Sciatic nerve (tissue), 2 donors: Measurements from ENCODE around the gene MMP1. TPM values are rescaled to one million over a fixed set of nuclear protein-coding genes. Genes with fewer than 3 reads are reported as not detected.

Experiments used
- ATAC-seq: fragments of 200-7000 bp; cut with Tn5 transposase; one replicate; pipeline ENCODE4 v1.9.1; 2020; ENCODE audit warnings: mild to moderate bottlenecking, moderate library complexity
- DNase-seq: peaks from one replicate; pipeline ENCODE4 v3.0.0-alpha.2; 2020; ENCODE audit warnings: low spot score
- intact Hi-C: fragments of 100-400 bp; cut with DNase I; formaldehyde crosslinking; loops from one replicate; pipeline ENCODE4 v1.14.2; 2022
- total RNA-seq: library from RNA; stranded (reverse); fragmentation: NEBNext Ultra II Directional; extraction: Animal tissue kit (Norgen Biotek cat#: 25700); gene quantifications from one replicate; pipeline ENCODE4 v1.2.1, GENCODE V29; 2021
- donor health status: DM: no; HTN: no; CAD: no.
- donor health status: DM: no; HTN: no; CAD: no.

Gene MMP1
- total RNA-seq, 1 donor from 2014 or later = 0.22 TPM

GRCh38 chr11:102810950-102811660 is 13.1 kb upstream of the MMP1 start:
- DNase-seq = no peak
- no peak for ATAC-seq
- intact Hi-C loops = no loop called here

DNA sequence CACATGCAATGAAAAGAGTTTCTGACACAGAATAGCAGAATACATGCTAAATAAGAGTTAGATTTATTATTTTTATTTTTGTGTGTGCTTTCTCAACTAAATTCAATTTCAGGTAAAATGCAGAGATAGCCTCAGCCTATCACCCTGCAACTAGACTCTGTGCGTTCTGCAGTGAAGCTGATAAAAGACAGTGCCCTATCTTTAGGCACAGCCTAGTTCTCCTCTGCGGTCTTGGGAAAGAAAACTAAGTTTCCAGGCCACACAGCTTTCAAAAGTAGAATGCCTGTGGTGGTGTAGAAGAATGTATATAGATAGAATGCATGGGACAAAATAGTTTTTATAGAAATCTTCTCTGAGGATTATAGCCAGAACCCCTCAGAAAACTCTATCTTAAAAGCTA is 12.0 kb upstream of the MMP1 start:
- intact Hi-C loops = no loop called here
- DNase-seq = no peak

GRCh38 chr11:102807921-102808320 is 10.0 kb upstream of the MMP1 start:
- ATAC-seq = peak; percentile 15
- no peak for DNase-seq
- intact Hi-C loops = no loop called here

More for the DNA sequence above, 12.0 kb upstream of the MMP1 start:
- ATAC-seq = no peak

DNA sequence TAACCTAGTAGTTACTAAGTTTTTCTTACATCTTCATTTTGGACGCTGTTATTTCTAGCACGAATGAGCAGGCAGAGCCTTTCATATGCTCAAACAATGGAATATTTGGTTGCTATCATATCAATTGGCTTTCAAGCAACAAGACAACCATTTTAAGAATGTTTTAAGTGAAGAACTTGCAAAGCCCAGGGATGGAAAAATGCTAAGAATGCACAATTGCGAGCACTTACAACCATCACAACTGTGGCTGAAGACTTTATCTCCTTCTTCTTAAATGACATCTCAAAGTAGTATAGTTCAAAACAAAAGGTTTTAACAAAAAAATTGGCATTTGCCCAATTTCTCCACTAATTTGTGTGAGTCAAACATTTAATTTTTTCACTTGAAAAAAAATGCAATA is 8.3 kb upstream of the MMP1 start:
- DNase-seq = no peak
- ATAC-seq = no peak
- intact Hi-C loops = no loop called here

- intact Hi-C loops = no loop called here
- ATAC-seq (no peak), DNase-seq (no peak)
Observed at GRCh38 chr11:102802341-102802740, 4.4 kb upstream of the MMP1 start.

DNA sequence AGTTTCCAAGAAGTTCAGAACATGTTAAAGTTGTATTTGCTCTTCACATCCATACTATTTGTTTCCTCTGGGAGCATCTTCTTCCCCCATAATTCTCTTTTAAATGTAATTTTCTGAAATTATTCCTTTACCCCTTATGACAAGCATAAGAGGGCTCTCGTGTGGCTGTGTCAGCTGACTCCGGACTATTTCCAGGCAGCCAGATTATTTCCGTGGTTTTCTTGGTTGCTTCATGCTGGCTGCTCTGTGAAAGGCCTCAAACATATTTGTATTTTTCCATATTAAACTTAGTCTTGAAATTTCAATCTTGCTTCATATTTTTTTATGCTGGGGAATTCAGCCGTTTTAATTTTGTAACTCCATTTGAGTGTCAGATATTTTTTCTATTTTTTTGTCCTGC is 2.8 kb upstream of the MMP1 start:
- ATAC-seq (no peak), DNase-seq (no peak)

GRCh38 chr11:102799681-102800340 is 1.9 kb upstream of the MMP1 start:
- DNase-seq (no peak), ATAC-seq (no peak)

More for the DNA sequence above, 2.8 kb upstream of the MMP1 start:
- intact Hi-C loops = no loop called here

DNA sequence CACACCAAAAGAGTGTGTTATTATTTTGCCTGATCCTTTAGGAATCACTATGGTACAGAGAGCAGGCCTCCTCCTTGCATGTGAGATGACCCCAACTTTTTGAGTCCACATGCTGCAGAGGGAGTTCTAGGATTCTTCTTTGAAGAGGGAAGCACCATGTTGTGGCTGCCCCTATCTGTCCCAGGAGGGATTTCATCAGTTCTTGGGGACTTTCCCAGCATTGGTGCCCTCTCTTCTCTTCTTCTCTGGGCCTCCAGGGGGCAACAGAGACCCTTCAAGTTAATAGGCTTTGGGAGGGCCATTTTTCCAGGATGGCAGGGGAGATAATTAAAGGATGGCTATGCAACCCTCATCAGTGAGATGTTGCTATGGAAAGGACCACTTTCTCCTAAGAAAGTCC is 3.6 kb downstream of the MMP1 start:
- intact Hi-C loops = no loop called here
- DNase-seq (no peak), ATAC-seq (no peak)

More at GRCh38 chr11:102799681-102800340, 1.9 kb upstream of the MMP1 start:
- intact Hi-C loops = no loop called here

DNA sequence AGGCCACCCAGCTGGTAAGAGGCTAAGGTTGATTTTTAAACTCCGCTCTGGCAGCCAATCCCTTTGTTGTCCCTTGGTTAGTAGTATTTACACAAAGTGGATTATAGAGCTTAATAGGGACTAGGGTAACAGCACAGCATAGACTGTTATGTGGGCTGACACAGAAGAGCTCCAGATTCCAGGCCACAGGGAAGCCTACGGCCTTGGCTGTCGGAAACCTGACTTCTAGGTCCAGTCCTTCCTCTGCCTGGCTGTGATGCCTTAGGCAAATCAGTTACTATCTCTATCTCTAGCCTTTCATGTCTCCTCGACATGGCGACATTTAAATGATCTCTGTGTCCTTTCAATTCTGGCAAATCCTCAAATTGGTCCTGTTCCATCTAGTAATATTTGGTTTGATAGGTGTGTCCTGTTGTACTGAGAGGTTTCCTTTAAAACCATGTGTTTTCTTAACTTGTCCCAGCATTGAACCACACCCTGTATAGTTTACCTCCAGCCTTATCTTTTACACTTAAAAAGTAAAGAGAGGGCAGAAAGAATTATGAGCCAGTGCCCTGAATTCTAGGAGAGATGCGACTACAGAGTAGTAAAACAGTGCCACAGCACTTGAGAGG is 4.2 kb downstream of the MMP1 start:
- no peak for DNase-seq
- ATAC-seq = no peak
- intact Hi-C loops = no loop called here

DNA sequence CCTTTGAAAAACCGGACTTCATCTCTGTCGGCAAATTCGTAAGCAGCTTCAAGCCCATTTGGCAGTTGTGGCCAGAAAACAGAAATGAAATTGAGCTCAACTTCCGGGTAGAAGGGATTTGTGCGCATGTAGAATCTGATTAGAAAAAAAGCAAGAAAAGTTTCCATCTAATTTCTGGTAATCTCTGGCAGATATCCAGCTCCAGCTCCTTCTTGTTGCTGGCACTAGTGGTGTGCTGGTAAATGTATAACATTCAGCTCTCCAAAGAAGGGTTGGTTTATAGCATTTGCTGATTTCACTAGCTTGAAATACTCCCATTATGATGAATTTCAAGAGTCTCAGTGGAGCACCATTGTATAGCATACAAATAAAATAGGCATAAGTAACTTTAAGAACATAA is 5.4 kb downstream of the MMP1 start:
- intact Hi-C loops = no loop called here
- DNase-seq (no peak), ATAC-seq (no peak)

DNA sequence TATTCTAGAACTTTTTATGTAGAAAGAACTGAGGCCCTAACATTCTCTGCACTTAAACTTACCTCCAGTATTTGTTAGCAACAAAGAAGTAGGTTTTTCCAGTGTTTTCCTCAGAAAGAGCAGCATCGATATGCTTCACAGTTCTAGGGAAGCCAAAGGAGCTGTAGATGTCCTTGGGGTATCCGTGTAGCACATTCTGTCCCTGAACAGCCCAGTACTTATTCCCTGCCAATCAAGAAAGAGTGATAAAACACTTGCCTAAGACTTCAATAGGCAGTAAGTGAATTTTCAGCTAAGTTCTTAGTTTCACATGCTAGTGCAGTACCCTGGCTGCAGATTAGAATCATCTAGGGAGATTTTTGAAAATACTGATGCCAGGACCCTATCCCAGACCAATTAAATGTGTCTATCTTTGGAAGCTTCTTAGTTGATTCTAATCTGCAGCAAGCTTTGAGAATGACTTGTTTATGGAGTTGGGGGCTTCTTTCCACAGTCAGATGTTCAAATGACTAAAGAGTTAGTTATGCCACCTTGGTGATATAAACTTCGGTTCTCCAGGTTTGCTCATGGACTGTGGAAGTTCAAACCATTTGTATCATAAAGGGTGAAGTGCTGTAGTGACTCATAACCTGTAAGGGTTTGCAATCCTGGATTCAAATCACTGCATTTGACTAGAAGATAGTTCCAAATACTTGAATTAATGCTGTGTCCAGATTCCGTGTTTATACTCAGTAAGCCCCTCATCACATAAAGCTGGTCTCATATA is 6.5 kb downstream of the MMP1 start:
- intact Hi-C loops = no loop called here
- DNase-seq = no peak
- ATAC-seq = no peak

DNA sequence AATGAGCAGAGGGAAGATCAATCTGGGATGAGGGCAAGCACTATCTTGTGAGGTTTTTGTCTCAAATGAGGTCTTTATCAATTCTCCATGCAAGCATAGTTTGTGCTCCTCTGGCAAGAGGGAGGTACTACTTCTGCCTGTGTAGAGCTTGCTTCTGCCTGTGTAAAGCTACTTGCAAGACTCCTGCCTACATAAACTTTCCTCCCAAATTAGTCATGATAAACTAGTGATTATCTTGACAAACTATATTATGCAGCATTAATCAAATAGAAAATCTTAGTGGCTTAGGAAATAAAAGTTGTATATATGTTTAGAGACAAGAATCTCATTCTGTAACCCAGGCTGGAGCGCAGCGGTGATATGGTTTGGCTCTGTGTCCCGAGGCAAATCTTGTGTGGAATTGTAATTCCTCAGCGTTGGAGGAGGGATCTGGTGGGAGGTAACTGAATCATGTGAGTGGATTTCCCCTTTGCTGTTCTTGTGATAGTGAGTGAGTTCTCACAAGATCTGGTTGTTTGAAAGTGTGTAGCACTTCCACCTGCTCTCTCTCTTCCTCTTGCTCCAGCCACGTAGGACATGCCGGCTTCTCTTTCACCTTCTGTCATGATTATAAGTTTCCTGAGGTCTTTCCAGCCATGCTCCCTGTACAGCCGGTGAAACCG is 9.5 kb downstream of the MMP1 start:
- intact Hi-C loops = no loop called here
- DNase-seq (no peak), ATAC-seq (no peak)

GRCh38 chr11:102784380-102784779 is 13.6 kb downstream of the MMP1 start:
- ATAC-seq = no peak

GRCh38 chr11:102783720-102784119 is 14.2 kb downstream of the MMP1 start:
- intact Hi-C loops = no loop called here
- no peak for DNase-seq
- ATAC-seq = no peak

More at GRCh38 chr11:102784380-102784779, 13.6 kb downstream of the MMP1 start:
- intact Hi-C loops = no loop called here
- no peak for DNase-seq

GRCh38 chr11:102783016-102783415 is 14.9 kb downstream of the MMP1 start:
- DNase-seq = no peak
- ATAC-seq = no peak
- intact Hi-C loops = no loop called here

- intact Hi-C loops = no loop called here
- no peak for ATAC-seq
Observed at GRCh38 chr11:102781676-102782075, 16.3 kb downstream of the MMP1 start.

DNA sequence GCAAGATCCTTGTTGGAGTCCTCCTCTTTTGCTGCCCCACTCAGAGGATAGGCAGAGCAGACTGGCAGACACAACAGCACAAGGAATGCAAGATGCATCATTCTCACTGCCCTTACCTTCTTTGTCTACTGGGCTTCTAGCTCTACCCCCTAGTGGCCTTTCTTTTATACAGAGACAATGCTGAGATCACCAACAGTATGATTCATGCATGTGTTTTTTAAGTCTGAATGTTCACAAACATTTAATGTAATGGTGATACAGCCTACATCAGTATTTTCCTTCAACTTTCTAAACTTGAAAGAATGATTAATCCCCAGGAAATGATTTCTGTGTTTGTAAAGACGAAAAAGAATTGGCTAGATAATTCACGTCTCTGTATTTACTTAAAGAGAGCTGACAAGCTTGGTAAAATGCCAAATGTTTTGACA is 17.5 kb downstream of the MMP1 start, which contains the start of gene MMP10:
MMP10 (minus strand) TSS at position 138 of the 428 bp plus-strand sequence; CDS start at position 101, 37 bp downstream.
- ATAC-seq = no peak
- no peak for DNase-seq
- intact Hi-C loops = no loop called here

More at GRCh38 chr11:102781676-102782075, 16.3 kb downstream of the MMP1 start:
- DNase-seq = no peak

DNA sequence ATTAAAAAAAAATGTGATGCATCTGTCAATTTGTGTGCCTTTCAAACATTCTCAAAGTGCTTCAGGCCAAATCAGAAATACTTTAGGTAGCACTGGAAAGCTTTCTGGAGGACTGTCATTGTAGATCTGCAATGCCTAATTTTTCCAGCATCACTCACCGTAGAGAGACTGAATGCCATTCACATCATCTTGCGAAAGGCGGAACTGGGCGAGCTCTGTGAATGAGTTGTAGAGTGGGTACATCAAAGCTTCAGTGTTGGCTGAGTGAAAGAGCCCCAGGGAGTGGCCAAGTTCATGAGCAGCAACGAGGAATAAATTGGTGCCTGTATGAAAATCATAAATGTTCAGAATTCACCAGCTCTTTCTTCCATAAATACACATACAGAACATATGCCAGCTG is 21.5 kb downstream of the MMP1 start:
- ATAC-seq = no peak
- intact Hi-C loops = no loop called here
- DNase-seq = no peak

DNA sequence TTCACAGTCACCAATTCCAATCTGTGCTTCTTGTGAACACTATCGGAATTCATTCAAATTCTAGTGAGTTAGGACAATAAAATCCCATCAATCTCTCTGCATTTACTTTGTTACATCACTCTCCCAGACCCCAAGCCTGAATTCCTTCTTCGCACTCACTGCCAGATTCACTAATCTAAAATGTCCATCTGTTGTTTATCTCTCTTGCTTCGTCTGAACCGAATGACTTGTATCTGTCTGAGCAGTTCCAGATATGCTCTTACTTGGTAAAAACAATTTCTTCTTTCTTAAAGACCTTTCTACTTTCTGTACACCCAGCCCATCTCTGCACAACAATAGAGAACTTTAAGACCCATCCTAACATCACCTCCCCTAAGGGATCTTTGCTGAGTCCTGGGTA is 24.6 kb downstream of the MMP1 start:
- DNase-seq = no peak
- intact Hi-C loops = no loop called here
- no peak for ATAC-seq
